Measurements from ENCODE around the gene RAC3.

Gene RAC3

DNA sequence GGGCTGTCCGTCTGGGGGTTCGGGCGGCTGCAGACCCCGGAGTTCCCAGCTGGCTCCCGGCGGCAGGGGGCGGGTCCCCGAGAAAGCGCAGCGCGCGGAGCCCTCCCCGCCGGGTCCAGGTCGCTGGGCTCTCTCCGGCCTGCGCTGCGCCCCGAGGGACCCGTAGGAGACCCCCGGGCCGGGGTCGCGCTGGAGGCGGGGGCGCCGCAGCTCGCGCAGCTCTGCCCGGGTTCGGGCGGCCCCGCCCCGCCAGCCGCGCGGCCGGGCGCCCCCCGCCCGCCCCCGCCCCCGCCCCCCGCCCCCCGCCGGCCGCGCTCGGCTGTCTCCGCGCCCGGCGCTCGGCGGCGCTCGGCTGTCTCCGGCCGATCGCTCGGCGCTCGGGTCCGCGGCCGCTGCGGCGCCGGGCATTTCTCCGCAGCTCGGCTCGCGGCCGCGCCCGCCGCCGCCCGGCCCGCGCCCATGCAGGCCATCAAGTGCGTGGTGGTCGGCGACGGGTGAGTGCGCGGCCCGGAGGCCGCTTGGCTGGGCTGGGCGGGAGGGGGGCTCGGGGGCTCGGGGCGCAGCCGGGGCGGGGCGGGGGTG lies at the start of gene RAC3:
RAC3 (plus strand) TSS at position 376 of the 582 bp plus-strand sequence; CDS start at position 460, 84 bp downstream.
- peak; percentile 25 for DNase-seq

DNA sequence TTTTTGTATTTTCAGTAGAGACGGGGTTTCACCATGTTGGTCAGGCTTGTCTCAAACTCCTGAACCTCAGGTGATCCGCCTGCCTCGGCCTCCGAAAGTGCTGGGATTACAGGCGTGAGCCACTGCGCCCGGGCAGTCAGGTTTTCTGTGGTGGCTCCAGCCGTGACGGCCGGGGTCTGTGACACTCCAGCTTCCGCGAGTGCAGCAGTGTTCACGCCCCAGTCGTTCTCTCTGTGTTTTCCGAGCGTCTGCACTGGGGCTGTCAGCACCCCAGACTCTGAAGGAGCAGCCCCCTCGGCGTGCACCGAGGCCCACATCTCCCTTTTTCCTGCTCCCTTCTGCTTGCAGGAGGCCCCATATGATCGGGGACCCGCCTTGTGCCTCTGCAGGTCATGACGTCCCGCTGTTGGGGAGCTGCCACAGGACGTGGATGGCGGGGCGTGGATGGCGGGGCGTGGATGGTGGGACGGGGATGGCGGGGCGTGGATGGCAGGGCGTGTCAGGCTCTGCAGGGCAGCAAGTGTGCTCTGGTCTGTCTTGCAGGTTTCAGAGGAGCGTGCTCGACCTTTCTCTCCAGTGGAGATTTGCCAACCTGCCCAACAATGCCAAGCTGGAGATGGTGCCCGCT lies 48.4 kb upstream of the RAC3 start:
- no peak for DNase-seq

DNA sequence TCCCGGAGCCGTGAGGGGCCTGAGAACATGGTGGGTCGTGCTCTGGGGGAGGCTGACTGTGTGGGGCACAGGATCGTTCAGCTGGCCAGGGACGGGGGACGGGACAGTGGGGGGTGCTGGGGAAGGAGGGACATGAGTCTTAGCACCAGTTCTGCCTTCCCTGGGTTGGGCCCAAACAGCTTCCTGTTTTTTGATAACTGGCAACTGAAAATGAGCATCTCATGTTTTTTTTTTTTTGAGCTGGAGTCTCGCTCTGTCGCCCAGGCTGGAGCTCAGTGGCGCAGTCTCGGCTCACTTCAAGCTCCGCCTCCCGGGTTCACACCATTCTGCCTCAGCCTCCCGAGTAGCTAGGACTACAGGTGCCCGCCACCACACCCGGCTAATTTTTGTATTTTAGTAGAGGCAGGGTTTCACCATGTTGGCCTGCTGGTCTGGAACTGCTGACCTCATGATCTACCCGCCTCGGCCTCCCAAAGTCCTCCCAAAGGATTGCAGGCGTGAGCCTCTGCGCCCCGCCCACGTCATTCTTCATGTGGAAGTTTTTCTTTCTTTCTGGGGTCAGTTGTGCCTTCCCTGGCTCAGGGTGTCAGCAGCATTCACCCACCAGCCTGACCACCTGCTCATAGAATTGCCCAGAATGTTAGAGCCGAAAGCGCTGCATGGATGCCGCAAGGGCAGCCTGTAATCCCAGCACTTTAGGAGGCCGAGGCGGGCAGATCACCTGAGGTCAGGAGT lies 47.7 kb upstream of the RAC3 start:
- no peak for DNase-seq

DNA sequence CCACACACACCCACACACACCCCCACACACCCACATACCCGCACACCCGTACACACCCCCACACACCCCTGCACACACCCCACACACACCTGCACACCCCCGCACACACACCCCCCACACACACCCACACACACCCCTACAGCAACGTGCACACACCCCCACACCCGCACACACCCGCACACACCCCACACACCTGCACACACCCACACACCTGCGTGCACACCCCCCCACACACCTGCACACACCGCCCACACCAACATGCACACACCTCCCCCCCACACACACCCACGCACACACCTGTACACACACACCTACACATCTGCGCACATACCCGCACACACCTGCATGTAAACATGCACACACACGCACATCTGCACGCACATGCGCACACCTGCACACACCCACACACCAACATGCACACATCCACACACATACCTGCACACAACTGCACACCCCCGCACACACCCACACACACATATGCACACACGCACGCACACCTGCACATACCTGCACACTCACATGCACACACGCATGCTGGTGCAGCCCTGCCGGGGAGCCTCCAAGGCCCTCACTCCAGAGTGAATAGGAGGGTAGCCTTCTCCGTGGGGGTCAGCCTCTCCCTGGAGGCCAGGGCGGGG lies 46.6 kb upstream of the RAC3 start:
- DNase-seq = no peak

DNA sequence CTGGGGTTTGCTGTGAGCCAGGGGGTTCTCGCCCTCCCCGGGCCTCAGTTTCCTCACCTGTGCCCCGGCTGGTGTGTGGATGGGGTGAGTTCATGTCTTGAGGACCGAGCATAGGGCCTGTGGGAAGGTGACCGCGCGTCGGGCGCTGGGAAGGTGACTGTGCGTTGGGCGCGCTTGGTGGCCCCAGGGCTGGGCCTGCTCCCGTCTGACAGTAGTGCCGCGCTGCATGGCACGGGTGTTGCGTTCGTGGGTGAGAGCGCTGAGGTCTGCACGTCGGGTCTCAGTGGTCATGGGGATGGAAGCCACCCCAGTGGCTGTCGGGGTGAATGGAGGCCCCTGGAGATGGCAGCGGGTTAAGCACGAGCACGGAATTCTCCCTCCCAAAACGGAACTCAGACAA lies 44.9 kb upstream of the RAC3 start:
- no peak for DNase-seq

DNA sequence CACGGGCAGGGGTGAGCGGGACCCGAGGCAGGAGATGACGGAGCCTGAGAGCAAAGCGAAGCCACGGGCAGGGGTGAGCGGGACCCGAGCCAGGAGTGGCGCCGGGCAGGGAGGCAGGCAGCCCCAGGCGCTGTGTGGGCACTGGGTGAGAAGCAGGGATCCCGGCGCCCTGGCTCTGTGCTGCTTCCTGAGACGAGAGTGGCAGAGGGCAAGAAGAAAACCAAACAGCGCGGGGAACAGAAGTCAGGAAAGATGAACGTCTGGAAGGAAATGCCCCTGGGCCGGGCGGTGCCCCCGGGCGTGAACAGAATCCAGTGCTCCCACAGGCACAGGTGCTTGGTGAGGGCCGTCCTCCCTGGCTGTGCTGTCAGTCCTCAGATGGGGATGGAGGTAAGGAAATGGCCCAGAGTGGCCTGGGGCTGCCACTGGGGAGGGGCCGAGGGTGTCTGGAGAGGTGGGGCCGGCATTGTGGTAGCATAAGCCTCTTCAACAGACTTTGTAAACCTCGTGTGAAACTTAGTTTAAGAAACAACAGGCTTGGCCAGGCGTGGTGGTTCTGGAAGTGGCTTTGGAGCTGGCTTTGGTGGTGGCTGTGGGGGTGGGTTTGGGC lies 44.2 kb upstream of the RAC3 start:
- DNase-seq = no peak

DNA sequence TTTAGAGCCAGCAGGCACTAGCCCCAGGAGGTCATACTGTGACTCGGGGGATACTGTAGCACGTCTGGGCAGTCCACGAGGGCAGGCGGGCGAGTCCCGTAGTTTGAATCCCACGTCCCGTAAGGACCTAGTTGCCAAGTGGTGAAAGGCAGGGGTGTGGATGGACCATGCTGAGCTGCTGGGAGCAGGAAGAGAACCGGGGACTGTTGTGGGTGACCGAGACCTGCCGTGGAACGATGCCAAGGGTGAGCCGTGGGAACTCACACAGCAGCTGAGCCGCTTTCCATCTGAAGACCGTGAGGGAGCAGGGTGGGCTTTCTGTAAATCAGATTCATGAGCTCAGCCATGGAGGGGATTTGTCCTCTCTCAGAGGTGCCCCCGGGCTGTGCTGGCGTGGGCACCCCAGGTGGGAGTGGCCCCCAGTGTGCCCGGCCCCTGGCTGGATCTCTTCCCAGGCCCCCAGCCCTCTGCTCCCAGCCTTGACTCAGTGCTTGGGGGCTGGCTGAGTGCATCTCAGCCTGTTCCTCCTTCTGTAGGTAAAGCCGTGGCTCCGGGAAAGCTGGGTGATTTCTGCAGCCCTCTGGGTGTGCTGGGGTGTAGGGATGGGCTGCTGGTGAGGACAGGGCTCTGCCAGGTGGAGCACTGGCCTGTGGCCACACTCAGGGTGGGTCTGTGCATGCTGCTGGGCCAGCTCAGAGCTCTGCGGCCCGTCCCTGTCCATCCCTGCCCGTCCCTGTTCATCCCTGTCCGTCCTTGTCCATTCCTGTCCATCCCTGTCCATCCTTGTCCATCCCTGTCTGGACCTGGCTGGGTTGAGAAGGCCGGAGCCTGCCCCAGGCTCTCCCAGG lies 40.4 kb upstream of the RAC3 start:
- no peak for DNase-seq

DNA sequence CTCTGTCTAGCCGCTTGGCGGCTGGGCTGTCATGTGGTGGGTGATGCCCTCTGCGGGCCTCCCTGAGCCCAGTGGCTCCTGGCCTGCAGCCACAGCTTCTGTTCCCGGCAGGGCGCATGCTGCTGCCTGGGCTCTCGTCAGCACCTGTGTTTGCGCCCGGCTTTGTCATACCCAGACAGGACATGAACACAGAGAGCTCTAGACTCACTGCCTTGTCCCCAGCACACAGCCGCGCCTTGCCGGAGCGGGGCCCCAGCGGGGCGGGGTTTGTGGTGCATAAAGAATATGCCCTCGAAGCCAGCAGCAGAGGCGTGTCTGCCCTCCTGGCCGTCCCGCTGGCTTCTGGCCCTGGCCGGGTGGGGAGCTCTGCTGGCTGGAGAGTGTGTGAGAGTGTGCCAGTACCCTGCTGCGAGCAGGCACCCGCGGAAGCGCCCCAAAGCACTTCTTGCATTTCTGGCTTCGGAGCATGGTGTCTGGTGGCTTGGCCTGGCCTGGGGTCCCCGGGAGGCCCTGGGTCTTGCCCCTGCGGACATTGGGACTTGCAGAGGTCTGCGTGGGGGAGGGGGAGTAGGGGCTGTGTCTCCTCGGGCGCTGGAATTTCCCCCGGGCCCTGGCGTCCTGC lies 39.7 kb upstream of the RAC3 start:
- peak; percentile 53 for DNase-seq

DNA sequence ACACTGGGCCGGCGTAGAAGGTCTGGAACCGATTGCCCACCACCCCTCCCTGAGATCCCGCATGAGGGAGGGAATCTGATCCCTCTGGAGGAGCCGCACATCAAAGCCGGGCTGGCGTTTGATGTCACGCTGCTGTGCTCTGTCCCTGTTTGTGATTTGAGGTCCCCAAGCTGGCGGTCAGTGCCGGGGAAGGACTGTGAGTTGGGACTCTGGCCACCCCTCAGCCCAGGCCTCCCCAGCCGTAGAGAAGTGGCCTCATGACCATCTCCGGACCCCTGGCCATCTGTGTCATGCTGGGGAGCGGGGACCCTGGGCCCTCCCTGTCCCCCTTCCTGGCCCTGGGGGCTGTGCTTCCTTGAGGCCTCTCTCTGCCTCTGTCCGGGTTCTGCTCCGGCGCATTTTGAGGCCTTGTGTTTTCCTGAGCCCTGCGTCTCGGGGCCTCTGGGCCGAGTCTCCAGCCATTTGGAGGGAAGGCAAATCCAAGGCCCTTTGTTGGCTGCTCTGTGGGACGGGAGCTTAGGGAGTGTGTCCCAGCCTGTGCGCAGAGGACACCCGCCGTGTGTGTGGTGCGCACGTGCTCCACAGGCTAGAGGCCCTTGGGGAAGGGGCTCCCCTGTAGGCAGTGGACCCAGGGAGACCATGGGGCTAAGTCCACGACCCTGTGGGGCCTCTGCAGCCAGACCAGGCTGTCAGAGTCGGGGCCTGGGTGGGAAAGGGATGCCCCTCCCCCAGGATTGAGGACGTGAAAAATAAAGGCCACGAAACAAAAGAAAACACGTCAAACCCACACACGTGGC lies 39.0 kb upstream of the RAC3 start:
- no peak for DNase-seq

DNA sequence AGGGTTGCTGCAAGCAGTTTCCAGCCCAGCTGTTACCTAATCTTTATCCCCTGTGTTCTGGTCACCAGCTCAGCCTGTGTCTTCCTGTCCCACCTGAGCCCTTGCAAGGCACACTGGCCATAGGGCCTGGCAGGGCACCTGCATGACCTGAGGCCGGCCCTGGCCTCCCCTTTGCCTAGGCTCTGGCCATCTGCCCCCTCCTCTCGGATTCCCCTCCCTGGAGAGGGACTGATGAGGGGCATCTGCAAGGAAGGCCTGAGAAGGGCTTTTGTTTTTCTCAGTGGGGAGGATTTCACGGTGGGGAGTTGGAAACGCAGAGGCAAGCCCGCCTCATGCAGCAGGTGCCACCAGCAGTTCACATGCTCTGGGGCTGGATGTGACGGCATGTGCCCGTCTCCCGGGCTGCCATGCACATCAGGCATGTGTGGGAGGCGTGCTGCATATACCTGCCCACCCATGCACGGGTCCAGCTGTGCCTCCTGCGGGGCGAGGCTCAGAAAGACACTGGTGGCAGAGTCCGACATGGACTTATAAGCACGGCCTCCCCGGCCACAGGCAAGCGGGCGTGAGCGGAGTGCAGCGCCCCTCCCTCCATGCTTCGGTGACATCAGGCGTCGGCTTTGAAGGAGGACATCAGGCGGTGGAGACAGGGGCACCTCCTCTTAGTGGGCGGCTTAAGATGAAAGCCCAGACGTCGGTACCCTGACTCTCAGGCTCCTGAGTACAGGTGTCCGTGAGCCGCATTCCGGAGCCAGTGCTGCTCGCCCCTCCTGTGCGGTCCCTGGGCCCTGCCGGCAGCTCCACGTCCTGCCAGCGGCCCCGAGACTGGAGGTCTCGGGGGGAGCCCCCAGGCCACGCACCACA lies 37.5 kb upstream of the RAC3 start:
- no peak for DNase-seq

DNA sequence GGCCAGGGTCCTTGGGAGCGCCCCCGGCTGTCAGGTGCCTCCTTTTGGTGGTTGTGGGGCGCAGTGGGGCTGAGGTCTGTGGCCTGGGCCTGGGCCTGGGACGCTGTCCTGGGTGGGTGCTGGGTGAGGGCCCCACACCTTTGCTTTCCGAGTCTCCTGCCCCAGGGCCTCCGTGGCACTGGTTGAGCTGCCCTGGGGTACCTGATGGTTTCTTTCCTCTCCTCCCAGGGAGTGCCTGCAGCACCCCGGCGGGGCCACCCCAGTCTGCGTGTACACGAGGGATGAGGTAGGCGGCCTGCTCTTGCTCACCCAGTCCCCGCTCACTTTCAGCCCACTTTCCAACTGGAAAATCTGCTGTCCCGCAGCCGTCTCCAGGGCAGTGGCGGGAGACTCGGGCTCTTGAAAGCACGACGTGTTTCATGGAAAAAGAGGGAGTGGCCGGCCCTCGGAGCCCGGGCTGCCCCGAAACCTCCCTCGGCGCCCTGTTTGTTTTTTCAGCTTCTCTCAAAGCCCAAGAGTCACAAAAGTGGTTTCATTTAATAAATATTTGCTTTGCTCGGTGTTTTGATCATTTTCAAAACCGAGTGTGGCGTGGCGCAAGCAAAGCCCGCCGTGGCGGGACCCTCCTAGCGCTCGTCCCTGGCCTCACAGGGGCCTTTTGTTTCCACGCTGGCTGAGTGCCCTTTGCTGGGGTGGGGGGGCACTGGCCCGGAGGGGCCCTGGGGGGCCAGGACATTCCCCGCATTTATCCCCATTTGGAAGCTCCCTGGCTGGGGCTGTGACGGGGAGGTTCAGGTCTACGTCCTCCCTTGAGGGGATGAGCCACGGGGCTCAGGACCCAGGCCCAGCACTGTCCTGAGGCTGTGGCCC lies 36.6 kb upstream of the RAC3 start:
- DNase-seq = no peak

DNA sequence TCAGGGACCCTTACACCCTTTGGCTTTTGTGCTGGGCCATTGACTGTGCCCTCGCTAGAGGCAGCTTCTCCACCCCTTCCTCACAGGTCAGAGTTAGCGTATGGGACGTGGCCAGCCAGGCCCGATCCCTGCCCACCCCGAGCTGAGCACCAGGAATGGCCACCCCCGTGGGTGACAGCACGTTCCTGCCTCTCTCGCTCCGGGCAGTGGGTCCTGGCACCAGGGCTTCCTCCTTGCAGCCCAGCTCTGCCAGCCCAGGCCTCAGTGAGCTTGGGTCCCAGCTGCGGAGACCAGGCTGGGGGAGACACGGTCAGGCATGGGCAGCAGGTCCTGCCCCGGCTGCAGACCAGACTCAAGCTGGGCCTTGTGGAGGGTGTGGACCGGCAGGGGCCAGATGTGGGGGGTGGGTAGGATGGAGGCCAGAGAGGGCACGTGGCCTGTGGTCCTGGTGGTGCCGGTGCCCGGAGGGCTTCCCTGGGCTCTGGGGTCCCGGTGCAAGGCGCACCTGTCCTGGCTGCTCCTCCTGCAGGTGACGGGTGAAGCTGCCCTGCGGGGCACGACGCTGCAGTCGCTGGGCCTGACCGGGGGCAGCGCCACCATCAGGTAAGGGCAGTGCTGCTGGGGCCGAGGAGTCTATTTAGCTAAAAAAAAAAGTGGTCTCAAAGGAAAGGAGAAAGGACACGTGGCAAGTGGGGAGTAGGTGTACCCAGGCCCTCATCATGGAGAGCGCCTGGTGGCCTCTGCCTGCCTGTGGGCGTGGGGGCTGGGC lies 35.8 kb upstream of the RAC3 start:
- DNase-seq = no peak

DNA sequence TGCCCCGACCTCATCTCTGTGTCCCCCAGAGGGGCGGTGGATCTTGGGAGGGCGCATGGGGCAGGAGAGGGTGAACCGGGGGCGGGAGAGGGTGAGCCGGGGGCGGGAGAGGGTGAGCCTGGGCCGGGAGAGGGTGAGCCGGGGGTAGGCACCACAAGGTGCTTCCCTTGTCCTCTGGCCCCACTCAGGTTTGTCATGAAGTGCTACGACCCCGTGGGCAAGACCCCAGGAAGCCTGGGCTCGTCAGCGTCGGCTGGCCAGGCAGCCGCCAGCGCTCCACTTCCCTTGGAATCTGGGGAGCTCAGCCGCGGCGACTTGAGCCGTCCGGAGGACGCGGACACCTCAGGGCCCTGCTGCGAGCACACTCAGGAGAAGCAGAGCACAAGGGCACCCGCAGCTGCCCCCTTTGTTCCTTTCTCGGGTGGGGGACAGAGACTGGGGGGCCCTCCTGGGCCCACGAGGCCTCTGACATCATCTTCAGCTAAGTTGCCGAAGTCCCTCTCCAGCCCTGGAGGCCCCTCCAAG lies 35.2 kb upstream of the RAC3 start:
- DNase-seq = no peak

DNA sequence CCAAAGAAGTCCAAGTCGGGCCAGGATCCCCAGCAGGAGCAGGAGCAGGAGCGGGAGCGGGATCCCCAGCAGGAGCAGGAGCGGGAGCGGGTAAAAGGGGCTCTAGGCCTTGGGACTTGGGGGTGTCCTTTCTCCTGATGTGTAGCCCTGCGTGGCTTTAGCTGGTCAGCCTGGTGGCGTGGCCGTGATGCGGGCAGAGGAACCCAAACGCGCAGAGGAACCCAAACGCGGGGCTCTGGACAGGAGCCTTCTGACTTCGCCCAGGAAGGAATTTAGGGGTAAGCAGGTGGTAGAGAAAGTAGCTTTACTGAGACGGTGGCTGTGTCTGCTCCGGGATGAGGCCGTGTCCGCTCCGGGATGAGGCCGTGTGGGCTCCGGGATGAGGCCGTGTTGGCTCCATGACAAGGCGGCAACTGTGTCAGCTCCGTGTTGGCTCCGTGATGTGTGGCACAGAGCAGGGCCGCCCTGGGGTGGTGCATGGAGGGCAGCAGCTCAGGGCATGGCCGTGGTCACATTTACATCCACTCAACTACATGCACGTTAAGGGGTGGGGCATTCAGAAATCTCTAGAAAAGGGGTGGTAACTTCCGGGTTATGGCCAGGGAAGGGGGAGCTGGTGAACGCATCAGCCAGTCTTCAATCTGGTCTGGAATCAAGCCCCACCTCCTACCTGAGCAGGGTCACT lies 34.6 kb upstream of the RAC3 start:
- no peak for DNase-seq

DNA sequence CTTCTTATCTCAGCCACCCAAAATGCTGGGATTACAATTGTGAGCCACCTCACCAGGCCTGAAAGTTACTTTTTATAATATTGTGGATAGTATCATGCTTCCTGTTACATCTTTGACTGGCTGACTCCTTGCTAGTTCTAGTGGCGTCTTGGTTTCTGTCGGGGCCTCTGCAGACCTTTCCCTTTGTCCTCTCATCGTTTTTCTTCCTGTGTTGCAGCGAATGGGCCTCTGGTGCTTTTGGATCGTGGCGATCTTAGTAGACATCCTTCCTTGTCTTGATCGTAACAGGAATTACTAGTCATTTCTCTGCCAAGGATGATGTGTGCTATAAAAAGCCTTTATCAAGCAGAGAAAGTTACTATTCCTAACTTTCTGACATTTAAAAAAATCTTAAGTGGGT lies 33.3 kb upstream of the RAC3 start:
- DNase-seq = no peak

DNA sequence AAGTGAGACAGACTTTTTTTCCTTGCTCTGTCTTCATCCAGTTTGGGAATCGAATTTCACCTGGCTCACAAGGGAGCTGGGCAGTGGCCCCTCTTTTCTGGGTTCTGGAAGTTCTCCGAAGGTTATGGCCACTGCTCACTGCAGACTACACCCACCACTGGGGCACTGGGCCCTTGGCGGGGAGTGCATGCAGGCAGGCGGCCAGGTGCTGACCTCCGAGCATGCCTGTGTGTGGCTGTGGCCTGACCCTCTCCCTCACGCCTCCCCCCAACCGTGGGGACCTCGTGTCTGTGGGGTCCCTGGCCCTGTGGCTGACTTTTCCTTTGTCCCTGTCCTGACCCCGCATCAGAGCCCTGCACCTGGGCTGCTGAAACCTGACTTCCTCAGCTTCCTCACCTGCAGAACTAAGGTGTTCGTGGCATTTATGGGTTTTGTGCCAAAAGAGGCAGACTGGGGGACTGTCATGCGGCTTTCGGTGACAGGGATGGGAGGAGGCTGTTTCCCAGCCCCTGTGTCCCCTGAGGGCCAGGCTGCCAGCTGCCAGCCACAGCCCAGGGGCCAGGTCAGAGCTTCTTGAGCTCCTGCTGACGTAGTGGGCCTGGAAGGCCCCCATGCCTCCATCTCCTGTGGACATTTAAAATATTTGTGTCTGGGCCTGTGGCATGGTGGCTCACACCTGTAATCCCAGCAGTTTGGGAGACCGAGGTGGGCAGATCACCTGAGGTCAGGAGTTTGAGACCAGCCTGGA lies 32.6 kb upstream of the RAC3 start:
- DNase-seq = no peak

DNA sequence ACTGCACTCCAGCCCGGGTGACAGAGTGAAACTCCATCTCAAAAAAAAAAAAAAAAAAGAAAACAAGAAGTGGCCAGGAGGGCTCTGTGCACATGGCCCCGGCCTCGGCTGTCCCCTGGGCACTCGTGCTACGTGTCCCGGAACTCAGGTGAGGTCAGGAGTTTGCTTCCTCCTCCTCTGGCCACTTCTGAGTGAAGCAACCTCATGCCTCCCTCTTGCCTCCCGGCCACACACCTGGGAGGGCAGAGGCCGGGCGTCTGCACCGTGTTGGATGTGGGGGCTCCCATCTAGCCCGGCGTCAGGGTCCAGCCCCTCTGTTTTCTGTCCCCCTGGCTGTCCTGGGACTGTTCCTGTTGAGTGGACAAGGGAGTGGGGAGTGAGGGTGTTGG lies 31.9 kb upstream of the RAC3 start:
- no peak for DNase-seq
